ENCODE data around the gene HAO2.
"Not testable (repeated sequence)": the region's sequence is repeated elsewhere in the genome, so short reads cannot be mapped to it uniquely, and the experiment has no call there.

Gene HAO2

DNA sequence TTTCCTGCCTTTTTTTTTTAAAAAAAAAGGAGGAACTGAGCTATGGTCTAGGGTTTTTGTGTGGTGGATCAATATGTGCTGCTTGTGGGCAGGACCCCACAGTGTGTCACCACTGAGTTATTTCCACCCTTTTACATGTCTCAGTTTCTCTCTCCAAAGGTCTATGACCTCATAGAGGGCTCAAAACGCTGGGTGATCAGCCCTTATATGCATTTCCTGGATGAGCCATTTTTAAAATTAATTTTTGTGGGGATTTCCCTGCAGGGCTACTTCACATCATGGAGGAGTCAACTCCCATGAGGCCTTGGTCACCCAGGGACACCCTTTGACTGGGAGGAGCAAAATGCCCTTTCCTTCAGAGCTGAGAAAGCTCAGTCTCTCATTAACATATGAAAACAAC, 20.7 kb upstream of the HAO2 start:
- no peak for DNase-seq

DNA sequence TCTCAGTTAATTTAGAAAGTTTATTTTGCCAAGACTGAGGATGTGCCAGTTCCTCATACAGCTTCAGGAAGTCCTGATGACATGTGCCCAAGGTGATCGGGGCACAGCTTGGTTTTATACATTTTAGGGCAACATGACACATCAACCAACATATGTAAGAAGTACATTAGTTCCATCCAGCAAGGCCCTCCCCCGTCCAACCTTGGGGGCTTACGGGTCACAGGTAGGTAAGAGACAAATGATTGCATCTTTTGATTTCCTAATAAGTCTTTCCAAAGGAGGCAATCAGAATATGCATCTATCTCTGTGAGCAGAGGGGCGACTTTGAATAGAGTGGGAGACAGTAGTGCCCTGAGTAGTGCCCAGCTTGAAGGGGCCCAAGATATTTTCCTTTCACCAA, 19.6 kb upstream of the HAO2 start:
- DNase-seq, result no peak

DNA sequence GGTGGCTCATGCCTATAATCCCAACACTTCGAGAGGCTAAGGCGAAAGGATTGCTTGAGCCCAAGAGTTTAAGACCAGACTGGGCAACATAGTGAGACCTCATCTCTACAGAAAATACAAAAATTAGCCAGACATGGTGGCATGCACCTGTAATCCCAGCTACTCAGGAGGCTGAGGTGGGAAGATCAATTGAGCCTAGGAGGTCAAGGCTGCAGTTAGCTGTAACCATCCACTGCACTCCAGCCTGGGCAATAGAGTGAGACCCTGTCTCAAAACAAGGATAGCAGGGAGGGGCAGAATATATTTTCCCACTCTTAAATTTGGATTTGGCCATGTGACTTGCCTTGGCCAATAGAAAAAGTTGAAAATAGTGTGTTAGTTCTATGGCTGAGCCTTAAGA, 17.7 kb upstream of the HAO2 start:
- not testable (repeated sequence) for DNase-seq

DNA sequence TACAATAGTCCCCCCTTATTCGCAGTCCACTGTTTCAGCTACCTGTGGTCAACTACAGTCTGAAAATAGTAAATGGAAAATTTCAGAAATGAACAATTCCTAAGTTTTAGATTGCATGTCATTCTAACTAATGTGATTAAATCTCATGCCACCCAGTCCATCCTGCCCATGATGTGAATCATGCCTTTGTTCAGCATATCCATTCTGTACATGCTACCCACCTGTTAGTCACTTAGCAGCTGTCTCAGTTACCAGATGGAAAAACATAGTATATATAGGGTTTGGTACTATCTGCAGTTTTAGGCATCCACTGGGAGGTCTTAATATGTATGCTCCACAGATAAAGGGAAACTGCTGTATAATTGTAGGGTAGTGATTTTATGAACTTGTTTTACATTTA, 16.6 kb upstream of the HAO2 start:
- DNase-seq, result no peak

DNA sequence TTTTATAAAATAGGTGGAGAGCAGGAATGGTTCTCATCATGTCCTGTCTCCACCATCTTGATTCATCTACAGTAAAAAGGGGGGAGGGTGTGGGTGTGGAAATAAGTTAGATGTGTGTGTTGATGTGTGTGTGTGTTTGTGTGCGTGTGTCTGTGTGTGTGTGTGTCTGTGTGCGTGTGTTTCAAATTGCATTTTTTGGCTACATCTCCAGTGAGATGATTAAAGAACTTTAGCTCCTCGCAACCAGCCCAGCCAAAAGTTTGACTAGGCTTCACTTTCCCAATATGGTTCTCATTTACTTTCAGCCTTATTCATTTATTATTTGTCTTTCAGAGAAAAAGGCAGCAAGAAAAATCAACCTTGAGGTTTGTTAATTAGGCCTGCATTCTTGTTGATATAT, 14.7 kb upstream of the HAO2 start:
- no peak for DNase-seq

DNA sequence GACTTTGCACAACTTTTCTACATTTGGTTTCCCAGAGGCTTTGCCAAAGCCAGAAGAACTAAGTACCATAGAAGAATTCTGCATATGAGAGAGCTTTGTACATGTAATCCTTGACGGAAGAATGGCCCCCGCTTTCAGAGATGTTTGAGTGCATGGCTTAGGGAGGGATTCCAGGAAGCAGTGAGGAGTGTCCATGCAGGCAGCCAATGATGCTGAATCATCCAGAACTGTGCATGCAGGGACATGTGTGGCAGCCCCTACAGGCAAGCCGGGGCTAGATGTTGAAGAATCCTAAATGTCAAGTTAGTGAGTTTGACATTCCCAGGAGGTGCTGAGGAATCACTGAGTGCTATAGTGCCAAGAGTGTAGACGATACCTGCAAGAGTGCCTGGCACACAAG, 9.9 kb upstream of the HAO2 start:
- DNase-seq, result no peak

DNA sequence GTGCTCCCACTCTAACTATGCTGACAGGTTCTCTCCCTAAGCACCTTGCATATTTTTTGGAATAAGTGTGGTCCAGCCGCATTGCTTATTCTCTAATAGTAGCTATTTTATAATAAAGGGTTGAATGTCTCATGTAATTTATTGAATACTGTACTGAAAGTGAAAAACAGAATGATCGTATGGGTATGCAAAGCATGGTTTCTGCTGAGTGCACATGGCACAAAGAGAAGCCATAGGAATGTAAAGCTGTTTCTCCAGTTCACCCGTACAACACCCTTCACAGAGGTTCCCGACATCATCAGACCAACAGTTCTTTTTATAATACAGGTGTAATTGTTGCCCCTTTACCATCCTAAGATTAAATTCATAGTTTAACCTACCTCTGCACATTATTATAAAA, 8.9 kb upstream of the HAO2 start:
- no peak for DNase-seq

DNA sequence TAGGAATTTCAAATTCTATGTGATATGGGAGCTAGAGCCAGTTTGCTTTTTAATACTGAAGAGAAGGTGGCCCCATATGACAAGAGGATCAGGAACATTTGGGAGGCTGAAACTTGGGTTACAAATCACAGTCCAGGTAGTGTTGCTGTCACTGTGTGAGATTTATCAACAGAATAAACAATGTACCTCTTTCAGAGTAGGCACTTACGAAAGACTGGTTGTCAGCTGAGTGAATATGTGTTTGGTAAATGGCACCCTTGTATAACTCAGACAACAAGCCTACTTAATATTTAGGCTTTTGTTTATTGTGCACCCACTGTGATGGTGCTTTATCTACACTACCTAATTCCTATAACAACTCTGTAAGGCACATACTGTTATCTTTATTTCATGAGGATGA, 7.4 kb upstream of the HAO2 start:
- DNase-seq, result no peak

DNA sequence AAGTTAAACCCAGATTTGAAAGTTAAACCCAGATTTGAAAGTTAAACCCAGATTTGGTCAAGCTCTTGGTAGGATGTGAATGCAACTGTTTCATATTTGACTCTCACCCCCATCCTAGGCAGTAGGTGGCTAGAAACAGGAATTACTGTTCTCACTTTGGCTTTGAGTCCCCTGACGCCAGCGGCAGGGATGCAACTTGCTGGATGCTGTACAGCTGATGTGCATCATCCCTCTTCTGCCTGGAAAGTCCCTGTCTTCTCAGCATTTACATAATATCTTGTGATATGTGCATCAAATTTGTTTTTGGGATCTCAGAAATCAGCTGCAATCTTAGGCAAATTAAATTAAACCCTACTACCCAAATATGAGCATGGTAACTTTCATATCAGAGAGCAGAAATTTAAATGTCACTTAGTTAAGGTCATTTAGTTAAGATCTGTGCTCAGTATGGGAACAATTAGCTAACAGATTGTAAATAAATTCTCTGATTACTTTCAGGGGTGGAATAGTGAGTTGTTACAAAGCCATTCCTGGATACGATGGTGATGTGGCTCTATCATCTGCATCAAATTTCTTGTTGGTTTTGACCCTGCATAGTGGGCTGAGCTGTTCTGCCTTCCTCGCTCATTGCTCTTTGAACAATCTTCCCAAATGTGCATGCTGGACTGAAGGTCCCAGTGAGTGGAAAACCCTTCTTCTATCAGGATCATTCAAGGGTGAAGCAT, 6.8 kb upstream of the HAO2 start:
- no peak for DNase-seq

DNA sequence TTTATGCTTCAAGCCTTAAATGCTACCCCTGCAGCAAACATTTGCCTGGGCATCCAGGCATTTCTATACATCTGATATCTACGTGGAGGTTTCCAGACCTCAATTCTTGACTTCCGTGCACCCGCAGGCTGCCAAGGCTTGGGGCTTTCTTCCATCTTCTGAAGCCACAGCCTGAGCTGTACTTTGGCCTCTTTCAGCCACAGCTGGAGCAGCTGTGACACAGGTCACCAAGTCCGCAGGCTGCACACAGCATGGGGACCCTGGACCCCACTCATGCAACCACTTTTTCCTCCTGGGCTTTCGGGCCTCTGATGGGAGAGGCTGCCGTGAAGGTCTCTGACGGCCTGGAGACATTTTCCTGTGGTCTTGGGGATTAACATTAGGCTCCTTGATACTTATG, 5.4 kb upstream of the HAO2 start:
- no peak for DNase-seq

DNA sequence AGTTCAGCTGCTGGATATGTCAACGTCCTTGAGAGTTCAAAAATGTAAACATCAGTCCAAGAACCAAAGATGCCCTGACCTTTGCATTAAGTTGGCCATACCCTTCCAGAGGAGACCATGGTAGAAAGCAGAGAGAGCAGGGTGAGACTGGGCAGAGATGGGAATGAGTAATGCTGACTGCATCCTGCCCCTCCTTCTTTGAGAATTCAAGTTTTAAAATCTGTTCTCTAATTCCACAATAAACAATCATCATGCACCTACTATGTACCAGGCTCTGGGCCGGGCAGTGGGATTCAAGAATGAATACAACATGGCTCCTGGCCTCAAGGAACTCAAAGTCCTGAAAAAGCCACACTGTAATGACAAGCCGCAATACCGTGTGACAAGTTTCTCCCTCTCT, 3.9 kb upstream of the HAO2 start:
- no peak for DNase-seq

DNA sequence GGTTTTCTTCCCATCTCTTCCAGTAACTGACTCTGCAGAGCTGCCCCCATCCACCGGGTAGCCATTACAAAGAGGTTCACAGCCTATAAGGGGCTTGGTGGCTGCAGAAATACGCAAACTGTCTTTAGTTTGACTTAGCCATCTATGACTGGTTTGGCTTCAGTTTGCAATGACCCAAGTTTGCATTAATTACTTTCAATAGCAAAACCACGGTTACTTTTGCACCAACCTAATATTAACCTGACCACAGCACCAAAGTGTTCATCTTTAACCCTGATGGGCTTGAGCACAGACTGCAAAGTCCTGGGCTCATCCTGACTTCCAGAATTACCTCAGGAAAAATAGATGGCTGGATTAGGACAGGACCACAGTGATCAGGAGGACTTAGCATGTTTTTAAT, 2.2 kb upstream of the HAO2 start:
- no peak for DNase-seq

DNA sequence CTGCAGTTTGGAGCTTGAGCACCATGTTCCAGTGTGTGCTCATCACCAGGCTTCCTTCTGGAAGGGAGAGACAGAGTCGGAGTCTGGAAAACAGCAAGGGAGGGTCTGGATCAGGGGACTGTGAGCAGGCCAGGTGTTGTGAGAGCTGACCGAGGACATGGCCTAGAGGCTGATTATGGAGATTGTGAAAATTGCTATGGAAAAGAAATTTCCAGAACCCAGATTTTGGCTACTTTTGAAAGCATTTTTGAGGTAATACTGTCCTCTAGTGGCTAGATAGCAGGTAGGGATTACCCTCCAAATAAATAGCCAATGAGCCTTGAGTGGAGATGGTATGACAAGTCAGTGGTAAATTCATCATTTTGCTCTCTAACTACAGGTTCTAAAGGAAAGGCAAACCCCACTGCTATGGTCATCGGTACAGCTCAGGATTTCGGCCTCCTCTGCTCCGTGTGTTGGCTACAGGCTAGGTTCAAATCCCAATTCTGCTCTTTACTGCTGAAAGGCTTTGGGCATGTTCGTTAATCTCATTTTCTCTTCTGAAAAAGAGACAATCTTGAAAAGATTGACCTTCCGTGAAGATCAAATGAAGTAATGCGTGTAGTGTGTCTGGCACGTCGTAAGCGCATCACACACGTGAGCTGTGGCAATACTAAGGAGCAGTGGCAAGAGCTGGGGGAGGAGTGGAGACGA, 1.0 kb upstream of the HAO2 start:
- DNase-seq, result no peak

DNA sequence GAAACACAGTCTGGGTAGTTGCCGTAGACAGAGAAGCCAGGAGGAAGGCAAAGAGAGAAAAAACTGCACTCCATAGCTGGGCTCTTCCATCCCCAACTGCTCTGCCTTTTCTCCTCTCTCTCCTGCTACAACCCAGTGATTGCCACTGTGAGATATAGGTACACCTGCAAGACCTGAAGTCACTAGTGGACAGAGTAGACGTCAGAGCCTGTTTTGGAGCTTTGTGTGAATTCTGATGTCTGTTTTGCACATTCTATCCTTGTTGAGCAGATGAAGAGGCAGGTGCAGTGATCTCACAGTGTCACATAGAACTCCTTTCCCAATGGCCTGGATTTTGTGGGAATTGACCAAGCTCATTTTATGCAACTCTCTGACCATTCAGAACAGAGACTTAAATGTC, 2.2 kb downstream of the HAO2 start:
- no peak for DNase-seq

DNA sequence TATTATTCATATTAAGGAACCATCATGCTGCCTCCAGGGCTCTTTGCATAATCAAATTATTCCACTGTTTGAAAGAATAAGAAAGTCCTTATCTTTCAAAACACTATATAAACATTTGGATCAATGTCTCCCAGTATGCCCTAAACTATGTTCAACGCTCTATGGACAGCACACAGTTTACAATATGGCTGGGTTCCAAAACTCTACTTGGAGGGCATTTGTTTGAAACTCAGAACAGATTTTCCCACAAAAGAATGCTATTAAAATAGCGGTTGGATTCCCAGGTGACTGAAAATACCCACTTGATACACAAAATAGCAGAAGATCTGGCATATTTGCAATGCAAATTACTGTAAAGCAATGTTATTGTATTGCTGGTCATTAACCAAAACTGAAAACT, 3.2 kb downstream of the HAO2 start:
- DNase-seq, result no peak

DNA sequence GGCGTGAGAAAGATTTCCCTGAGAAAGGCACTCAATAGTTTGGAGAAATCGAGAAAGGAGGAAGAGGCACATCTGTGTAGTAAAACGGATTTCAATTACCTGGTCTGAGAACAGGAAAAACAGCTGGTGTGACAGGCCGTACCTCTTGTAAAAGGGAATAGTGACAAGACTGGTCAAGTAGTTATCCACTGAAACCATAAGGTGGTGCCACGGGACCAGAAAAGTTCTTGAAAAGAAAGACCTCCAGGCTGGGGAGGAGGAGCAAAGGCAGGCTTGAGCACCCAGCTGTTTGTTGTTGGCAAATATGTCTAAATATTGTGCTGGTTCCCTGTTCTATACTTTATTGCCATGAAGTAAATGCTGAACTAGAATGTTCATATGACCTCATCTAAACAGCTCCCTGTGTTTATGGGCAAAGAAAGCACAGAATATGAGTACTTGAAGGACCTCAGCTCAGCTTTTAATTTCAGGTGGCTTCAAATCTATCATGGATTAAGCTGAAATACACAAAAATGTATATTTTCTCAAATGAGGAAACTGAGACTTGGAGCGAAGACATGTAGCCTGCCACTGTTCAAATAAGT, 4.0 kb downstream of the HAO2 start:
- no peak for DNase-seq

DNA sequence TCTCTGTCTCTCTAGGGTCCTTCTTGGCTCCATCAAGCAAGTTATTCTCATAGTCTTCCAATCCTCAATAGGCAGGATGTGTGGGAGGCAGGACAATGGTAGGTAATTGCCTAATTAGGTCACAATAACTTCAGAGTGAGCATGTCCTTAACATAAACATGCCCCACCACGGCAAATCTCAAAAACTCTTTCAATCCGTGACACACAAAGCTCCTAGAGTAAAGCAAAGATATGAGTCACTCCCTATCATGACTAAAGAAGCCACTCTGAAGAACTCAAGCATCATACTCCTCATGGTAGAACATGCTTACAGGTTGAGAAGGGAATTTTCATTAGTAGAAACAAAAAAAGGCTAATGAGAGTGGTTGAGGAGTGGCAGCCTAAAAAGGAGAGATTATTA, 4.9 kb downstream of the HAO2 start:
- DNase-seq, result no peak

DNA sequence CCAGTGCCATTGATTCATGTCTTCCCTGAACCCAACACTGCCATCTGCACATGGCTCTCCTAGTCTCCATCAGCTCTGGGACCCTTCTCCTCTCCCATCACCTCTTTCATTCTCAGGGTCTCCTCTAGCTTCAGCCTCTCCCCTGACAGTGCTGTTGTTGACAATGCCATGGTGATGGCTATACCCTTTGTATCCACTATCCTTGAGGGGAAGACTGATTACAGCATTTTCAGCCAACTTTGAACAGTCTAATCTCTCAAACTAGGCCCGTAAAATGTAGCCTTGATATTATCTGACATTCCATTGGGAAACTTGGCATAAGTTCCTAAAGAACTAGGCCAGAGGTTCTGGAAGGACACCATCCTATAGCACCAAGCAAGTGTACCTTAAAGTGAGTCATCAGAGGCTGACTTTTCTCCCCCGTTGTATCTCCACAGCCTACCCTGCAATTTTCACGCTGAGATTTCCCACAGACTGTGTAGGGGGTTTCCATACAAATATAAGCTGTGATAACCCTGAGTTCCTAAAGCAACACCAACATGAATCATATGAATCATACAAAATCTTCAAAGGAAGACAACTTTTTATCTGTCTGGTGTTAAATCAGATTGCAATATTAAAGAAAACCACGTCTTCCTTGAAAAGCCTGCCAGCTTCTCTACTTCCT, 5.8 kb downstream of the HAO2 start:
- DNase-seq, result no peak

DNA sequence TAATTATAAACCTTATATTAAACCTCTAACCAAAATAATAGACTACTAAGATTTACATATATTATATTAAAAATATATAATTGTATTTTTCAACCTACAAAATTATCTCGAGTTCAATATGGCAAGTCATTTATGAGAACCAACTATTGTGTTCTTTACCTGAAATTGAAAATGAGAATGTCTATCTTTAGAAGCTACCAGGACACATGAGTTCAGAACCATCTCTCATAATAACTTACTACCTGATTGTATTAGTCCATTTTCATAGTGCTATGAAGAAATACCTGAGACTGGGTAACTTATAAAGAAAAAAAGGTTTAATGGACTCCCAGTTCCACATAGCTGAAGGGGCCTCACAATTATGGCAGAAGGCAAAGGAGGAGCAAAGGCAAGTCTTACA, 6.8 kb downstream of the HAO2 start:
- no peak for DNase-seq

DNA sequence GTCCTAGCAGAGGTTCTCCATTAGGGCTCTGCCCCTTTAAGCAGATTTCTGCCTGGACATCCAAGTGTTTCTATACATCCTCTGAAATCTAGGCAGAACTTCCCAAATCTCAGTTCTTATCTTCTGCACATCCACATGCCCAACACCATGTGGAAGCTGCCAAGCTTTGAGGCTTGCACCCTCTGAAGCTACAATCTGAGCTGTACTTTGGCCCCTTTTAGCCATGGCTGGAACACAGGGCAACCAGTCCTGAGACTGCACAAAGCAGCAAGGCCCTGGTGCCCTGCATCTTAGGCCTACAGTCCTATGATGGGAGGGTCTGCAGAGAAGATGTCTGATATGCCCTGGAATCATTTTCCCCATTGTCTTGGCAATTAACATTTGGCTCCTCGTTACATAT, 8.0 kb downstream of the HAO2 start:
- DNase-seq, result no peak

DNA sequence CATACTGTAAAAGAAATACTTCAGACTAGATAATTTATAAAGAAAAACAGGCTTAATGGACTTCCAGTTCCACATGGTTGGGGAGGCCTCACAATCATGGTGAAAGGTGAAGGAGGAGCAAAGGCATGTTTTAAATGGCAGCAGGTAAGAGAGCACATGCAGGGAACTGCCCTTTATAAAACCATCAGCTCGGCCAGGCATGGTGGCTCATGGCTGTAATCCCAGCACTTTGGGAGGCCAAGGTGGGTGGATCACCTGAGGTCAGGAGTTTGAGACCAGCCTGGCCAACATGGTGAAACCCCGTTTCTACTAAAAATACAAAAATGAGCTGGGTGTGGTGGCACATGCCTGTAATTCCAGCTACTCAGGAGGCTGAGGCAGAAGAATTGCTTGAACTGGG, 9.0 kb downstream of the HAO2 start:
- not testable (repeated sequence) for DNase-seq

DNA sequence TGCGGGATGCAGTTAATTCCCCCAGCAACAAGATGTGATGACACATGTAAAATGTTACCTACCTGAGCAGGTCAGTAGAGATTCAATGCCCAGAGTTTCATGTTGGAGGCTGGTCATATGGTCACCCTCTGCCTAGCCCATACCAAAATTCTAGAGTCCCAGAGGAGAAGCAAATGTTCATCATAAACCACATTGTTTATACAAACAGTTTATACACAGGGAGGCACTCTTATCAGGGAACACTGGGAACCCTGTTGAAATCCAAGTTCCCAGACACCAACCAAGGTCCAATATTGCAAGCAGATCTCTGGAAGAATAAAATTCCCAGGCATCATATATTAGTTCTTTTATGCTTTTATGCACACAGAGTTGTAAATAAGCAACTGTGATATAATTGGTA, 10.5 kb downstream of the HAO2 start:
- DNase-seq, result no peak

DNA sequence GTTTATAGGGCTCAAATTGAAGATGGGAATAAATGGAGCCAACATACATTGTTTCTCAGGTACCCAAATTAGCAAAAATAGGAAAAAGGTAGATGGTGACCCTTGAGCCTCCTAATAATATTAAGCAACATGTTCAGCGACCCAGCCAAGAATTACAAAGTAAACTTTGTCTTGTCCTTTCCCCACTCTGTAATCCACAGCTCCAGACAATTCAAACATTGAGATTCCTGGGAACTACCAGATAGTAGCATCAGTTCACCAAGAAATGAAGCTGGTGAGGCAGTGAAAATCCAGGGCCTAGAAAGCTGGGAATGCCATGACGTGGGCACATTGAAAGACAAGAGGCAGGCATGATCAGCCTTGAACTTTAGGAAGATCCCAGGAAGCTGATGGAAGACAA, 11.7 kb downstream of the HAO2 start:
- no peak for DNase-seq
